ENCODE data around the gene CLDN10.

CLDN10 gene

GRCh38 chr13:95579303-95579702, 26.8 kb downstream of the CLDN10 start:
- CTCF ChIA-PET, result no interaction called here
- DNase-seq (ENCODE audit: extremely low spot score), result peak; percentile 22
- POLR2A ChIA-PET, result no interaction called here
- no peak for TF ChIP-seq CTCF (IDR thresholded peaks at IDR 0.05; ENCODE audit: control extremely low read depth, extremely low read depth, low read depth, missing control alignments)

GRCh38 chr13:95585867-95586266, 33.3 kb downstream of the CLDN10 start:
- ChIA-PET POLR2A (no interaction called here), CTCF (interaction anchor here (1.1 to 1.5 kb wide), 2 partner anchors 49 to 396 kb away, joined by 3 read pairs; no protein-coding TSS in a partner anchor)
- no peak for DNase-seq (ENCODE audit: extremely low spot score)
- no peak for TF ChIP-seq CTCF (IDR thresholded peaks at IDR 0.05; ENCODE audit: control extremely low read depth, extremely low read depth, low read depth, missing control alignments)

- DNase-seq (ENCODE audit: extremely low spot score), result no peak
- ChIA-PET CTCF (no interaction called here), POLR2A (no interaction called here)
- no peak for TF ChIP-seq CTCF (IDR thresholded peaks at IDR 0.05; ENCODE audit: control extremely low read depth, extremely low read depth, low read depth, missing control alignments)
These were observed 35.6 kb downstream of the CLDN10 start for GRCh38 chr13:95588134-95588533.

- no peak for DNase-seq (ENCODE audit: extremely low spot score)
- TF ChIP-seq CTCF (IDR thresholded peaks at IDR 0.05; ENCODE audit: control extremely low read depth, extremely low read depth, low read depth, missing control alignments), result no peak
- POLR2A ChIA-PET, result no interaction called here
- CTCF ChIA-PET, result no interaction called here
These were observed 36.2 kb downstream of the CLDN10 start for GRCh38 chr13:95588721-95589120.

GRCh38 chr13:95593462-95593861, 40.9 kb downstream of the CLDN10 start:
- ChIA-PET CTCF (interaction anchor here (1.5 kb wide), 1 partner anchor 240 kb away, joined by 3 read pairs; no protein-coding TSS in a partner anchor), POLR2A (no interaction called here)
- TF ChIP-seq CTCF (IDR thresholded peaks at IDR 0.05; ENCODE audit: control extremely low read depth, extremely low read depth, low read depth, missing control alignments), result no peak
- no peak for DNase-seq (ENCODE audit: extremely low spot score)

GRCh38 chr13:95596701-95597100, 44.2 kb downstream of the CLDN10 start:
- no peak for TF ChIP-seq CTCF (IDR thresholded peaks at IDR 0.05; ENCODE audit: control extremely low read depth, extremely low read depth, low read depth, missing control alignments)
- ChIA-PET POLR2A (no interaction called here), CTCF (interaction anchor here (1.6 kb wide), 1 partner anchor 33 kb away, joined by 3 read pairs; no protein-coding TSS in a partner anchor)
- DNase-seq (ENCODE audit: extremely low spot score), result no peak

GRCh38 chr13:95601216-95601615, 48.7 kb downstream of the CLDN10 start:
- ChIA-PET CTCF (interaction anchor here (0.8 kb wide), 1 partner anchor 234 kb away, joined by 3 read pairs; no protein-coding TSS in a partner anchor), POLR2A (no interaction called here)
- TF ChIP-seq CTCF (IDR thresholded peaks at IDR 0.05; ENCODE audit: control extremely low read depth, extremely low read depth, low read depth, missing control alignments), result no peak
- DNase-seq (ENCODE audit: extremely low spot score), result no peak
